Measurements from ENCODE around the gene SRBD1.

Gene SRBD1

DNA sequence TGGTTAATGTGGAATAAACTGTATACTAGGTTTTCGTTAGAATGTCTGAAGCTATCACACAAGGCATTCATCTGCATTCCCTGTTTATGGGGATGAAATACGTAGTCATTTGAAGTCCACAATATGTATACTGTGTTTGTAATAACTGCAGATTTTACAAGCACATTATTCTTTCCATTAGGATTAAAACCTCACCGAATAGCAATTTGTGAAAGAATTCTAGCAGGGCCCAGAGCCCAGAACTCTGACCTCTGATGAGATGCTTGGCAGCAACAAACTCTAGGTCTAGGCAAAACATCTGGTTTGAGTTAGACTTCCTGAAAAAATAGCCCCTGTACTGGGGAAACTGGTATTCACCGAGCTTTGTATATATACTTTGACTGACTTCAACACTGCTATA, 158.2 kb downstream of the SRBD1 start:
- no peaks in the 10 kb centered on the region for H3K4me1 ChIP-seq (ENCODE audit: control insufficient read depth in 1 of 2, insufficient read depth in 2 of 2, low read length in 2 of 2)
- H3K27ac ChIP-seq (ENCODE audit: low read depth, low read length): no peak overlapping the region
- no peak overlapping the region for H3K4me3 ChIP-seq (ENCODE audit: low read depth in 1 of 2, low read length in 2 of 2)
- H3K9ac ChIP-seq (ENCODE audit: low read depth in 1 of 2, low read length in 2 of 2): no peak overlapping the region
- no peaks in the 10 kb centered on the region for H3K36me3 ChIP-seq (ENCODE audit: control insufficient read depth in 1 of 2, insufficient read depth in 2 of 2, low read length in 2 of 2)
- no peaks in the 10 kb centered on the region for H3K27me3 ChIP-seq (ENCODE audit: control insufficient read depth in 1 of 2, insufficient read depth in 2 of 2, low read length in 2 of 2)
- H3K9me3 ChIP-seq (ENCODE audit: control insufficient read depth in 1 of 2, low read length in 2 of 2): no peaks in the 10 kb centered on the region

GRCh38 chr2:45450634-45451033, 160.4 kb downstream of the SRBD1 start:
- no peaks in the 10 kb centered on the region for H3K27me3 ChIP-seq (ENCODE audit: control insufficient read depth in 1 of 2, insufficient read depth in 2 of 2, low read length in 2 of 2)
- no peaks in the 10 kb centered on the region for H3K4me1 ChIP-seq (ENCODE audit: control insufficient read depth in 1 of 2, insufficient read depth in 2 of 2, low read length in 2 of 2)
- H3K4me3 ChIP-seq (ENCODE audit: low read depth in 1 of 2, low read length in 2 of 2): no peak overlapping the region
- H3K27ac ChIP-seq (ENCODE audit: low read depth, low read length): no peak overlapping the region
- no peaks in the 10 kb centered on the region for H3K9me3 ChIP-seq (ENCODE audit: control insufficient read depth in 1 of 2, low read length in 2 of 2)
- H3K36me3 ChIP-seq (ENCODE audit: control insufficient read depth in 1 of 2, insufficient read depth in 2 of 2, low read length in 2 of 2): no peaks in the 10 kb centered on the region
- no peak overlapping the region for H3K9ac ChIP-seq (ENCODE audit: low read depth in 1 of 2, low read length in 2 of 2)

- H3K4me1 ChIP-seq (ENCODE audit: control insufficient read depth in 1 of 2, insufficient read depth in 2 of 2, low read length in 2 of 2): no peaks in the 10 kb centered on the region
- H3K27ac ChIP-seq (ENCODE audit: low read depth, low read length): no peak overlapping the region
- no peak overlapping the region for H3K9ac ChIP-seq (ENCODE audit: low read depth in 1 of 2, low read length in 2 of 2)
Observed at GRCh38 chr2:45448217-45448616, 162.8 kb downstream of the SRBD1 start.

GRCh38 chr2:45446016-45446415, 165.1 kb downstream of the SRBD1 start:
- Histone ChIP-seq H3K4me1 (ENCODE audit: control insufficient read depth in 1 of 2, insufficient read depth in 2 of 2, low read length in 2 of 2) (no peaks in the 10 kb centered on the region), H3K4me3 (ENCODE audit: low read depth in 1 of 2, low read length in 2 of 2) (no peak overlapping the region), H3K36me3 (ENCODE audit: control insufficient read depth in 1 of 2, insufficient read depth in 2 of 2, low read length in 2 of 2) (no peaks in the 10 kb centered on the region), H3K27me3 (ENCODE audit: control insufficient read depth in 1 of 2, insufficient read depth in 2 of 2, low read length in 2 of 2) (no peaks in the 10 kb centered on the region), H3K27ac (ENCODE audit: low read depth, low read length) (no peak overlapping the region), H3K9me3 (ENCODE audit: control insufficient read depth in 1 of 2, low read length in 2 of 2) (no peaks in the 10 kb centered on the region), H3K9ac (ENCODE audit: low read depth in 1 of 2, low read length in 2 of 2) (no peak overlapping the region)

More at GRCh38 chr2:45448217-45448616, 162.8 kb downstream of the SRBD1 start:
- no peaks in the 10 kb centered on the region for H3K36me3 ChIP-seq (ENCODE audit: control insufficient read depth in 1 of 2, insufficient read depth in 2 of 2, low read length in 2 of 2)
- no peaks in the 10 kb centered on the region for H3K27me3 ChIP-seq (ENCODE audit: control insufficient read depth in 1 of 2, insufficient read depth in 2 of 2, low read length in 2 of 2)
- H3K9me3 ChIP-seq (ENCODE audit: control insufficient read depth in 1 of 2, low read length in 2 of 2): no peaks in the 10 kb centered on the region
- H3K4me3 ChIP-seq (ENCODE audit: low read depth in 1 of 2, low read length in 2 of 2): no peak overlapping the region

DNA sequence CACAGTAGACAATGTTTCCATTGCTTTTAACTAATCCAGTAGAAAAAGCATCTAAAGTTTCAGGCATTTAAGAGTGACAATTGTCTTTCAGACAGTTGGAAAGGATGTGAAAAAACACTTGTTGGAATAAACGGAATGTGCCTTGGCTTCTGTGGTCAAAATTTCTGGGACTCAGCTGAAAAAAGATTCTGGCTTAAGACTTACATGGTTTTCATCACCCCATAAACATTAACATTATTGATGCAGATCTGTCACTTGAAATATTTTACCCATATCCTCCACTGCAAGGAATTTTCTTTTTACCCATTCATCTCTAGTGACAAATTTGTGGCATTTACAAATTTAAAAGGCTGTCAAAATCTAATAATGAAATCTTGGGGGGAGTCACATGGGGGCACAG, 166.0 kb downstream of the SRBD1 start:
- Histone ChIP-seq H3K9me3 (ENCODE audit: control insufficient read depth in 1 of 2, low read length in 2 of 2) (no peaks in the 10 kb centered on the region), H3K4me3 (ENCODE audit: low read depth in 1 of 2, low read length in 2 of 2) (no peak overlapping the region), H3K27me3 (ENCODE audit: control insufficient read depth in 1 of 2, insufficient read depth in 2 of 2, low read length in 2 of 2) (no peaks in the 10 kb centered on the region), H3K36me3 (ENCODE audit: control insufficient read depth in 1 of 2, insufficient read depth in 2 of 2, low read length in 2 of 2) (no peaks in the 10 kb centered on the region), H3K4me1 (ENCODE audit: control insufficient read depth in 1 of 2, insufficient read depth in 2 of 2, low read length in 2 of 2) (no peaks in the 10 kb centered on the region), H3K27ac (ENCODE audit: low read depth, low read length) (no peak overlapping the region), H3K9ac (ENCODE audit: low read depth in 1 of 2, low read length in 2 of 2) (no peak overlapping the region)

DNA sequence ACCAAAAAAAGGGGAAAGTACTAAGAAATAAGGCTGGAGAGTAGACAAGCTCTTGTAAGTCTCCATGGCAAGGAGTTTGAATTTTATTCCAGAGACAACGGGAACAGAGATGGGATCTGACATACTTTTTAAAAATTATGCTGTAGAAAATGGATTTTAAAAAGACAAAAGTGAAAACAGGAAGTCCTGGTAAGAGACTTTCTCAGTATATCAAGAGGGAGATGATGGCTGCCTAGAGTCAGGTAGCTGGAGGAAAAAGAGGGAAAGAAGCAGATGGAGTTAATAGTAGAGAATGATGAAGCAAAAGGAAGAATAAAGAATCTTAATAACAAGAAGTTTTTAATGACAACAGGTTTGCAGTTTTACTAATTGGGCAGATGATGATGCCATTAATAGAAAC, 168.1 kb downstream of the SRBD1 start:
- H3K9ac ChIP-seq (ENCODE audit: low read depth in 1 of 2, low read length in 2 of 2): no peak overlapping the region
- H3K27me3 ChIP-seq (ENCODE audit: control insufficient read depth in 1 of 2, insufficient read depth in 2 of 2, low read length in 2 of 2): no peaks in the 10 kb centered on the region
- no peak overlapping the region for H3K4me3 ChIP-seq (ENCODE audit: low read depth in 1 of 2, low read length in 2 of 2)
- no peaks in the 10 kb centered on the region for H3K9me3 ChIP-seq (ENCODE audit: control insufficient read depth in 1 of 2, low read length in 2 of 2)
- H3K4me1 ChIP-seq (ENCODE audit: control insufficient read depth in 1 of 2, insufficient read depth in 2 of 2, low read length in 2 of 2): peaks cover 0 to 3% of the 10 kb centered on the region in 2 donors
- no peaks in the 10 kb centered on the region for H3K36me3 ChIP-seq (ENCODE audit: control insufficient read depth in 1 of 2, insufficient read depth in 2 of 2, low read length in 2 of 2)
- H3K27ac ChIP-seq (ENCODE audit: low read depth, low read length): no peak overlapping the region

DNA sequence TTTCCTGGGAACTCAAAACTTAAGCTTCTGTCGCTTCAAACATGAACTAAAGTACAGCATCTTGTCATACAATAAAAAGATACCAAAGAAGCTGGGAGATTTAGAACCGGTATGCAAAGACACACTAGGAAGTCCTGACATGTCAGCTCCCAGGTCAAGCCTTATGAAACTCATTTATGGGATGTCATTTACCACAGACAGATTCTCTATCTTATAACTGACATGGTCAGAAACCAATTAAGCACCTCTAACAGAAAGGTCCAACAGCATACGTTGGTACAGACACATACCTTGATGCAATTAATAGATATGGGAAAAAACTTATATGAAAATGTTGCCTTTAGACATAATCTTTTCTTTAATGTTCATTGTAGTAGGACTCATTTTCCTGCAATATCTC, 169.0 kb downstream of the SRBD1 start:
- Histone ChIP-seq H3K9ac (ENCODE audit: low read depth in 1 of 2, low read length in 2 of 2) (no peak overlapping the region), H3K36me3 (ENCODE audit: control insufficient read depth in 1 of 2, insufficient read depth in 2 of 2, low read length in 2 of 2) (no peaks in the 10 kb centered on the region), H3K27ac (ENCODE audit: low read depth, low read length) (no peak overlapping the region)

GRCh38 chr2:45441571-45441970, 169.5 kb downstream of the SRBD1 start:
- Histone ChIP-seq H3K27me3 (ENCODE audit: control insufficient read depth in 1 of 2, insufficient read depth in 2 of 2, low read length in 2 of 2) (no peaks in the 10 kb centered on the region), H3K9ac (ENCODE audit: low read depth in 1 of 2, low read length in 2 of 2) (no peak overlapping the region), H3K36me3 (ENCODE audit: control insufficient read depth in 1 of 2, insufficient read depth in 2 of 2, low read length in 2 of 2) (no peaks in the 10 kb centered on the region), H3K27ac (ENCODE audit: low read depth, low read length) (no peak overlapping the region), H3K9me3 (ENCODE audit: control insufficient read depth in 1 of 2, low read length in 2 of 2) (no peaks in the 10 kb centered on the region), H3K4me1 (ENCODE audit: control insufficient read depth in 1 of 2, insufficient read depth in 2 of 2, low read length in 2 of 2) (peaks cover 0 to 3% of the 10 kb centered on the region in 2 donors), H3K4me3 (ENCODE audit: low read depth in 1 of 2, low read length in 2 of 2) (no peak overlapping the region)

More for the DNA sequence above, 169.0 kb downstream of the SRBD1 start:
- H3K9me3 ChIP-seq (ENCODE audit: control insufficient read depth in 1 of 2, low read length in 2 of 2): no peaks in the 10 kb centered on the region
- H3K4me1 ChIP-seq (ENCODE audit: control insufficient read depth in 1 of 2, insufficient read depth in 2 of 2, low read length in 2 of 2): peaks cover 0 to 3% of the 10 kb centered on the region in 2 donors
- H3K27me3 ChIP-seq (ENCODE audit: control insufficient read depth in 1 of 2, insufficient read depth in 2 of 2, low read length in 2 of 2): no peaks in the 10 kb centered on the region
- no peak overlapping the region for H3K4me3 ChIP-seq (ENCODE audit: low read depth in 1 of 2, low read length in 2 of 2)

DNA sequence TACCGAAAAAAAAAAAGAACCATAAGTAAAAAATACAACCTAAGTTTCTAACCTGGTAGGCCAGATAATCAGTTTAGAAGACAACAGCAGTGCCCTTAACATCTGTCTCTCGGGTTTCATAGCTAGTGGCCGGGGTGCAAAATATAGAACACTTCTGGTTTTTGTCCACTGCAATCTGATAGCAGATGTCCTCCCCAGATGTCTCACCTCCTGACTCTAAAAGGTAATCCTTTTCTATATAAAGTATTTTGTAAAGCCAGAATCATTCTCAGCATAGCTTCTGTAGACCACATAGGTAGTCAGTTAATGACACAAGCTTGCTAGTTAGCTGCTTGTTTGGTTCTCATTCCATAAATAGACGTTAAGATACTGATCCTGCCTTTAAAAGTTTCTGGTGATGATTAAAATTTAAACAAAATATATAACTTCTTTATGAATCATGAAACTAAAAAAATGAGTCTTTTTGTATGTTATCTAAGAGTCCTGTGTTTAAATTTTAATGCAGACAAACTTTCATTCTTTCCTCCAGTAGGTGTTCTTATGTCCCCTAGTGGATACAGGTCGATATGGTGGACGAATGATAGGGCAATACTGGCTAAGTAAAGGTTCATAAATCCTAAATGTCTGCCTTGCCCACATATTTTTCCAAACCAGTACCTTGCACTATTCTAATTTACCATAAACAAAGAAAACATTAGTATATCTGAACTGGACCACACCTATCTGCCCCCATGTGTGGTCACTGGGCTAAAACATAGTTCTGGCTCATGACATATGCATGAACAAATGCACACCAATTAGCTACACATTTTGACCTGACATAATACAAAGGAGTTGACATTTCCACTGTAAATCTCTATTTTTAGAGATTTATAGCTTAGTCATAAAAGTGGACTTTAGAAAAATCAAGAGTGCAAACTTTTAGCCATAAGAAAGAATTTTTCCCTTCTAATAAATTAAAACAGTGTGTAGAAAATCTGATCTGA, 171.0 kb downstream of the SRBD1 start:
- Histone ChIP-seq H3K4me1 (ENCODE audit: control insufficient read depth in 1 of 2, insufficient read depth in 2 of 2, low read length in 2 of 2) (peaks cover 0 to 3% of the 10 kb centered on the region in 2 donors), H3K27me3 (ENCODE audit: control insufficient read depth in 1 of 2, insufficient read depth in 2 of 2, low read length in 2 of 2) (no peaks in the 10 kb centered on the region), H3K36me3 (ENCODE audit: control insufficient read depth in 1 of 2, insufficient read depth in 2 of 2, low read length in 2 of 2) (no peaks in the 10 kb centered on the region), H3K27ac (ENCODE audit: low read depth, low read length) (no peak overlapping the region), H3K4me3 (ENCODE audit: low read depth in 1 of 2, low read length in 2 of 2) (no peak overlapping the region), H3K9me3 (ENCODE audit: control insufficient read depth in 1 of 2, low read length in 2 of 2) (no peaks in the 10 kb centered on the region), H3K9ac (ENCODE audit: low read depth in 1 of 2, low read length in 2 of 2) (no peak overlapping the region)

DNA sequence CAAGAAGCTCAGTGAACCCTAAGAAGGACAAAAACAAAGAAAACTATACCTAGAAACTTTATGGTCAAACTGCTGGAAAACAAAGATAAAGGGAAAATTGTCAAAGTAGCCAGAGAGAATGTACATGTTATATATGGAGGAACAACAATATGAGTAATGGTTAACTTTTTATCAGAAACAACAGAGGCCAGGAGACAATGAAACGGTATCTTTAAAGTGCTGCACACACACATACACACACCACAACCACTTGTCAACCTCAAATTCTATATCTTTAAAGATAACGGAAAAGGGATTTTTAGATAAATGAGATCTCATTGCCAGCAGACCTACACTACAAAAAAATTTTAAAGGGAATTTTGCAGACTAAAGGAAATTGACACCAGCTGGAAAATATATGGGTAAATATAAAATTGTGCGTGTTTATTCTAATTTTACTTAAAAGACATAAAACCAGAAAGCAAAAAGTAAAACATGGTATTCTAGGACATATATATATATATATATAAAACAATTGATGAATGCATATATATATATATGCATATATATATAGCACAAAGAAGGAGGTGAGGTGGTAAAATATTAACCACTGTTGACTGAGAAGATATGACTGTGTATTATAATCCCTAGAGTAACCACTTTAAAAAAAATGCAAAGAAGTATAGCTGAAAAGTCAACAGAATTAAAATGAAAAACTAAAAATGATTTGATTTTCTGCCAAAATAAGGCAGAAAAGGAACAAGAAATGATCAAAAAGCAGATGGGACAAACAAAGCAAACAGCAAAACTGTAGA, 172.0 kb downstream of the SRBD1 start:
- H3K4me1 ChIP-seq (ENCODE audit: control insufficient read depth in 1 of 2, insufficient read depth in 2 of 2, low read length in 2 of 2): peaks cover 0 to 3% of the 10 kb centered on the region in 2 donors
- H3K36me3 ChIP-seq (ENCODE audit: control insufficient read depth in 1 of 2, insufficient read depth in 2 of 2, low read length in 2 of 2): no peaks in the 10 kb centered on the region
- H3K9ac ChIP-seq (ENCODE audit: low read depth in 1 of 2, low read length in 2 of 2): no peak overlapping the region
- no peak overlapping the region for H3K27ac ChIP-seq (ENCODE audit: low read depth, low read length)
- no peak overlapping the region for H3K4me3 ChIP-seq (ENCODE audit: low read depth in 1 of 2, low read length in 2 of 2)
- no peaks in the 10 kb centered on the region for H3K27me3 ChIP-seq (ENCODE audit: control insufficient read depth in 1 of 2, insufficient read depth in 2 of 2, low read length in 2 of 2)
- no peaks in the 10 kb centered on the region for H3K9me3 ChIP-seq (ENCODE audit: control insufficient read depth in 1 of 2, low read length in 2 of 2)
